Measurements from ENCODE around the gene DAD1. TPM values are rescaled to one million over a fixed set of nuclear protein-coding genes. Genes with fewer than 3 reads are reported as not detected.

The DAD1 gene
- polyA plus RNA-seq, 1 donor (not counting 4 experiments of a cell fraction or from before 2014, with no cell fraction given), result 351 TPM

DNA sequence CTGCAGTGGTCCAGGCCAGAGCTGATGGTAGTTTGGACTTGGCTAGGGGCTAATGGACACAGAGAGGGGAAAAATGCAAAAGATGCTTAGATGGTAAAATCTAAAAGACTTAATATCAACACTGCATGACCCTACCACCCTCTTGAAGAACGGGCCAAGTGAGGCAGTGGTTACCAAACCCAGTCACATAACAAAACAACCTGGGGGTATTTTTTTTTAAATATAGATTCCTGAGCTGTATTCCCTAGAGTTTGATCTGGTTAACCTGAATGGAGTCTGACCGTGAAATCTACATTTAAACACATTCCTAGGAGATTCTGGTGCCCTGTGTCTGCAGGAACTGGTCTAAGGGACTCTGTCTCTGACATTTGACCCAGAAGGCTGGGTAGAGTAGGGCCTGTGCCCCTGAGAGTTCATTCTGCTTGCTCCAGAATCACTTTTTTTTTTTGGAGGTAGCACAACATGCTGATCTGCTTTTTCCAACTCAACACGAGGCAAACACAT is 24.8 kb upstream of the DAD1 start:
- no peaks in the 10 kb centered on the region for H3K9me1 ChIP-seq (ENCODE audit: control insufficient read depth, extremely low read depth, insufficient read depth, low read length)
- no peak overlapping the region for H3K9ac ChIP-seq (ENCODE audit: control insufficient read depth, extremely low read depth, insufficient read depth, low read length)
- no peaks in the 10 kb centered on the region for H3K9me3 ChIP-seq (ENCODE audit: control insufficient read depth, low read depth, low read length)
- H3K79me2 ChIP-seq (ENCODE audit: control insufficient read depth, insufficient read depth, low read length), result no peaks in the 10 kb centered on the region
- no peak for FAIRE-seq
- H3K27me3 ChIP-seq (ENCODE audit: control insufficient read depth, extremely low read depth, insufficient read depth, low read length), result no peaks in the 10 kb centered on the region
- no peak overlapping the region for H3K4me3 ChIP-seq (ENCODE audit: control insufficient read depth in 2 of 3, extremely low read depth in 1 of 3, insufficient read depth in 2 of 3, low read depth in 1 of 3, low read length in 3 of 3)
- TF ChIP-seq, protein P1, sequence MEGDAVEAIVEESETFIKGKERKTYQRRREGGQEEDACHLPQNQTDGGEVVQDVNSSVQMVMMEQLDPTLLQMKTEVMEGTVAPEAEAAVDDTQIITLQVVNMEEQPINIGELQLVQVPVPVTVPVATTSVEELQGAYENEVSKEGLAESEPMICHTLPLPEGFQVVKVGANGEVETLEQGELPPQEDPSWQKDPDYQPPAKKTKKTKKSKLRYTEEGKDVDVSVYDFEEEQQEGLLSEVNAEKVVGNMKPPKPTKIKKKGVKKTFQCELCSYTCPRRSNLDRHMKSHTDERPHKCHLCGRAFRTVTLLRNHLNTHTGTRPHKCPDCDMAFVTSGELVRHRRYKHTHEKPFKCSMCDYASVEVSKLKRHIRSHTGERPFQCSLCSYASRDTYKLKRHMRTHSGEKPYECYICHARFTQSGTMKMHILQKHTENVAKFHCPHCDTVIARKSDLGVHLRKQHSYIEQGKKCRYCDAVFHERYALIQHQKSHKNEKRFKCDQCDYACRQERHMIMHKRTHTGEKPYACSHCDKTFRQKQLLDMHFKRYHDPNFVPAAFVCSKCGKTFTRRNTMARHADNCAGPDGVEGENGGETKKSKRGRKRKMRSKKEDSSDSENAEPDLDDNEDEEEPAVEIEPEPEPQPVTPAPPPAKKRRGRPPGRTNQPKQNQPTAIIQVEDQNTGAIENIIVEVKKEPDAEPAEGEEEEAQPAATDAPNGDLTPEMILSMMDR (optimal IDR thresholded peaks at IDR 0.05 in 1 of 3, IDR thresholded peaks at IDR 0.05 in 1 of 3, conservative IDR thresholded peaks at IDR 0.05 in 1 of 3; ENCODE audit: extremely low read depth in 1 of 3, insufficient read depth in 2 of 3, low read length in 3 of 3), result no peak
- TF ChIP-seq EZH2 (IDR thresholded peaks at IDR 0.05; ENCODE audit: low read length), result no peak
- H3K27ac ChIP-seq (ENCODE audit: control insufficient read depth, insufficient read depth, low read length), result peak overlapping the region; percentile 45
- peak overlapping the region; percentile 44 for H3K4me2 ChIP-seq (ENCODE audit: control insufficient read depth, extremely low read depth, insufficient read depth, low read depth, low read length)
- H3K36me3 ChIP-seq (ENCODE audit: control insufficient read depth in 2 of 2, extremely low read depth in 1 of 2, insufficient read depth in 2 of 2, low read length in 2 of 2), result peaks cover 11 to 13% of the 10 kb centered on the region in 2 experiments
- H3K4me1 ChIP-seq (ENCODE audit: control insufficient read depth, extremely low read depth, insufficient read depth, low read length), result peaks cover 18% of the 10 kb centered on the region
- dilution Hi-C loops (cut with MboI; ENCODE audit: extremely low pct_ligation_motif_present, low sequenced_read_pairs), result no loop called here
- no peaks in the 10 kb centered on the region for H4K20me1 ChIP-seq (ENCODE audit: control insufficient read depth, extremely low read depth, insufficient read depth, low read length)
- no peak overlapping the region for H2AFZ ChIP-seq (ENCODE audit: control insufficient read depth, low read length)
- no peak for DNase-seq (ENCODE audit: low read depth, low spot score)

DNA sequence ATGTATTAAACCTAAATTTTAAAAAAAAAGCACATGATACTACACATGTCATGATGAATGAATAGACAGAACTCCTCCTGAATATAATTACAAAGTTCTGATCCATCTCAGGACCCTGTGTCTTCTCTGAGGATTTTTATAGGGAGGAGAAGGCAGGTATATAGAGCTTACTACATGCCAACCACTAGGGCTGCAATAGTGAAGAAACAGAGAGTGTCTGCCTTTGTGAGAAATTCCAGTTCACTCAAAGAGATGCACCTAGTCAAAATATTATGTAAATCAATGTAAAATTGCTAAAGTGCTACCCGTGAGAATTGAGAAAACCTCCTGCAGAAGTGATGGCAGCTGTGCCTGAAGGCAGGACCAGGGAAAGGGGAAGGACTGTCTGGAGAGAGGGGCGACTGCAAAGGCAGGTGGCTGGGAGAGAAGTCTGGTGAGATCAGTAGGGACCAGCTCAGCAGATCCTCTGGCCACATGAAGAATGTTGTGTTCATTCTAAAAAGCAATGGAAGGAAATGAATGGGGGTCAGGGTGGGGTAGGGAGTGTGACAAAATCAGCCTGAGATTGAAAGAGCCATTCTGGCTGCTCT is 24.2 kb upstream of the DAD1 start:
- TF ChIP-seq, protein P1 (optimal IDR thresholded peaks at IDR 0.05 in 1 of 3, IDR thresholded peaks at IDR 0.05 in 1 of 3, conservative IDR thresholded peaks at IDR 0.05 in 1 of 3; ENCODE audit: extremely low read depth in 1 of 3, insufficient read depth in 2 of 3, low read length in 3 of 3), result peak in 1 of 3 experiments; percentile 15
- TF ChIP-seq EZH2 (IDR thresholded peaks at IDR 0.05; ENCODE audit: low read length), result no peak
- Histone ChIP-seq H3K27me3 (ENCODE audit: control insufficient read depth, extremely low read depth, insufficient read depth, low read length) (no peaks in the 10 kb centered on the region), H3K79me2 (ENCODE audit: control insufficient read depth, insufficient read depth, low read length) (no peaks in the 10 kb centered on the region), H2AFZ (ENCODE audit: control insufficient read depth, low read length) (no peak overlapping the region), H3K4me3 (ENCODE audit: control insufficient read depth in 2 of 3, extremely low read depth in 1 of 3, insufficient read depth in 2 of 3, low read depth in 1 of 3, low read length in 3 of 3) (no peak overlapping the region), H3K4me1 (ENCODE audit: control insufficient read depth, extremely low read depth, insufficient read depth, low read length) (peaks cover 18% of the 10 kb centered on the region), H3K9me3 (ENCODE audit: control insufficient read depth, low read depth, low read length) (no peaks in the 10 kb centered on the region), H3K4me2 (ENCODE audit: control insufficient read depth, extremely low read depth, insufficient read depth, low read depth, low read length) (no peak overlapping the region), H3K36me3 (ENCODE audit: control insufficient read depth in 2 of 2, extremely low read depth in 1 of 2, insufficient read depth in 2 of 2, low read length in 2 of 2) (peaks cover 12 to 13% of the 10 kb centered on the region in 2 experiments), H3K9me1 (ENCODE audit: control insufficient read depth, extremely low read depth, insufficient read depth, low read length) (no peaks in the 10 kb centered on the region), H4K20me1 (ENCODE audit: control insufficient read depth, extremely low read depth, insufficient read depth, low read length) (no peaks in the 10 kb centered on the region), H3K27ac (ENCODE audit: control insufficient read depth, insufficient read depth, low read length) (peak overlapping the region; percentile 45), H3K9ac (ENCODE audit: control insufficient read depth, extremely low read depth, insufficient read depth, low read length) (no peak overlapping the region)
- FAIRE-seq (no peak), DNase-seq (ENCODE audit: low read depth, low spot score) (no peak)
- dilution Hi-C loops (cut with MboI; ENCODE audit: extremely low pct_ligation_motif_present, low sequenced_read_pairs), result no loop called here

Data from keratinocyte (primary cell).